Body of pancreas (tissue), 4 donors: ENCODE measurements around the gene SOX6. TPM values are rescaled to one million over a fixed set of nuclear protein-coding genes. Genes with fewer than 3 reads are reported as not detected.

Experiments
- ATAC-seq: fragments of 150-250 bp; one replicate; pipeline ENCODE4 v1.9.1; 2016
- DNase-seq, 4 donors: peaks; one replicate each; pipeline ENCODE4 v3.0.0-alpha.2; 2019
- H3K27ac ChIP-seq, 4 donors: fragments of 200-600 bp; sonication (generic); 1 replicate in 3 of 4; 2 replicates in 1 of 4; pipeline versions ENCODE4 v1.5.1 to v1.6.1; 2016 to 2019; ENCODE audit warnings: mild to moderate bottlenecking in 1 of 4, mixed read lengths in 1 of 4, moderate library complexity in 1 of 4
- H3K27me3 ChIP-seq, 2 donors: fragments of 200-600 bp; sonication (generic); one replicate each; pipeline ENCODE4 v1.6.0; 2016; ENCODE audit warnings: mild to moderate bottlenecking in 1 of 2
- H3K36me3 ChIP-seq, 2 donors: fragments of 200-600 bp; sonication (generic); replicated peaks in 1 of 2; 2 replicates each; pipeline ENCODE4 v1.5.1; 2016; ENCODE audit warnings: low read depth in 2 of 2; ENCODE audit not compliant: insufficient read depth in 1 of 2
- H3K4me1 ChIP-seq: fragments of 200-600 bp; sonication (generic); one replicate; pipeline ENCODE4 v1.6.0; 2016
- H3K4me3 ChIP-seq, 2 donors: fragments of 200-600 bp; sonication (generic); 1 replicate in 1 of 2; 2 replicates in 1 of 2; pipeline ENCODE4 v1.5.1; 2016 to 2019
- H3K9me3 ChIP-seq, 3 donors: fragments of 200-600 bp; sonication (generic); 1 replicate in 2 of 3; 2 replicates in 1 of 3; pipeline ENCODE4 v1.5.1; 2016
- CTCF ChIP-seq, 7 experiments: fragments of 450-650 bp in 4 of 7; fragments of 200-600 bp in 3 of 7; sonication (generic) in 3 of 7; IDR thresholded peaks; one replicate each; pipeline ENCODE4 v1.5.1; 2016 to 2019; ENCODE audit warnings: antibody characterized with exemption in 7 of 7
- POLR2A ChIP-seq, 3 donors: fragments of 450-650 bp; IDR thresholded peaks; one replicate each; pipeline ENCODE4 v1.6.1; 2016; ENCODE audit warnings: antibody characterized with exemption in 3 of 3, mild to moderate bottlenecking in 2 of 3
- WGBS, 2 donors: methylation state at CpG; one replicate each; pipeline ENCODE4 v1.1.5; 2017; 5-methylcytosine and 5-hydroxymethylcytosine counted together
- intact Hi-C: fragments of 100-400 bp; cut with DNase I; formaldehyde crosslinking; loops from one replicate; pipeline ENCODE4 v1.15.1; 2023
- total RNA-seq, 2 donors: library from RNA; depleted of rRNA; stranded (reverse); fragments of >200 nt; gene quantifications; one replicate each; pipeline ENCODE4 v1.1.0, GENCODE V29; 2016

The SOX6 gene
- total RNA-seq, 2 donors from 2014 or later, result 21.4 to 23.6 TPM

GRCh38 chr11:16336204-16336603 lies 20.1 kb downstream of the SOX6 start:
- TF ChIP-seq POLR2A (IDR thresholded peaks at IDR 0.05), result no peak
- TF ChIP-seq CTCF (IDR thresholded peaks at IDR 0.05), result no peak
- Histone ChIP-seq H3K4me3 (no peak overlapping the region), H3K27ac (peak overlapping the region in 3 of 4 donors; percentile 12 to 49 (median 19)), H3K4me1 (peaks cover 21% of the 10 kb centered on the region), H3K27me3 (no peaks in the 10 kb centered on the region), H3K9me3 (no peaks in the 10 kb centered on the region), H3K36me3 (no peaks in the 10 kb centered on the region)
- no peak for DNase-seq
- 81 to 83% methylated on average over 6 of the region's 6 CpGs for WGBS, 2 donors
- intact Hi-C loops, result no loop called here
- ATAC-seq, result no peak

- Histone ChIP-seq H3K27me3 (no peaks in the 10 kb centered on the region), H3K9me3 (no peaks in the 10 kb centered on the region), H3K4me1 (peaks cover 21% of the 10 kb centered on the region), H3K27ac (peak overlapping the region in 3 of 4 donors; percentile 12 to 49 (median 13)), H3K36me3 (no peaks in the 10 kb centered on the region), H3K4me3 (no peak overlapping the region)
- 52 to 67% methylated on average over 1 of the region's 1 CpG for WGBS, 2 donors
- ATAC-seq, result peak; percentile 68
- TF ChIP-seq CTCF (IDR thresholded peaks at IDR 0.05) (no peak), POLR2A (IDR thresholded peaks at IDR 0.05) (no peak)
- DNase-seq, result no peak
- intact Hi-C loops, result no loop called here
These were observed 20.9 kb downstream of the SOX6 start for GRCh38 chr11:16335236-16335962.

GRCh38 chr11:16326679-16327297 lies 29.6 kb downstream of the SOX6 start:
- H3K36me3 ChIP-seq, result no peaks in the 10 kb centered on the region
- no peak overlapping the region for H3K4me3 ChIP-seq
- no peaks in the 10 kb centered on the region for H3K27me3 ChIP-seq
- intact Hi-C loops, result no loop called here
- ATAC-seq (no peak), DNase-seq (no peak)
- H3K27ac ChIP-seq, result no peak overlapping the region
- no peaks in the 10 kb centered on the region for H3K9me3 ChIP-seq
- TF ChIP-seq POLR2A (IDR thresholded peaks at IDR 0.05), result no peak
- TF ChIP-seq CTCF (IDR thresholded peaks at IDR 0.05), result no peak
- 73 to 77% methylated on average over 4 of the region's 4 CpGs for WGBS, 2 donors
- no peaks in the 10 kb centered on the region for H3K4me1 ChIP-seq

GRCh38 chr11:16322190-16322589 lies 34.2 kb downstream of the SOX6 start:
- H3K9me3 ChIP-seq, result no peaks in the 10 kb centered on the region
- no peak for TF ChIP-seq CTCF (IDR thresholded peaks at IDR 0.05)
- TF ChIP-seq POLR2A (IDR thresholded peaks at IDR 0.05), result no peak
- no peaks in the 10 kb centered on the region for H3K36me3 ChIP-seq
- intact Hi-C loops, result no loop called here
- 90 to 96% methylated on average over 2 of the region's 2 CpGs for WGBS, 2 donors
- no peaks in the 10 kb centered on the region for H3K4me1 ChIP-seq
- DNase-seq, result no peak
- no peak overlapping the region for H3K27ac ChIP-seq
- H3K27me3 ChIP-seq, result no peaks in the 10 kb centered on the region
- no peak overlapping the region for H3K4me3 ChIP-seq
- no peak for ATAC-seq
